T-cell (primary cell): ENCODE data around the gene PMPCA. TPM values are rescaled to one million over a fixed set of nuclear protein-coding genes. Genes with fewer than 3 reads are reported as not detected.
A peak's percentile ranks its signal among the peaks of the same experiment; 100 is the strongest.

ENCODE experiments used
- ATAC-seq, 4 experiments: fragments of 200-7000 bp in 3 of 4; fragments of 150-1000 bp in 1 of 4; cut with Tn5 transposase; replicated peaks in 1 of 4; 1 replicate in 3 of 4; 2 replicates in 1 of 4; pipeline ENCODE4 v1.10.0; 2021; ENCODE audit warnings: moderate library complexity in 3 of 4, mild to moderate bottlenecking in 2 of 4, moderate number of reproducible peaks in 1 of 4
- CTCF ChIA-PET, 2 donors: fragments of 300-600 bp; sonication (Branson Sonifier 250); formaldehyde crosslinking; loops; one replicate each; lab custom pipeline; 2022; ENCODE audit warnings: antibody characterized with exemption in 2 of 2; lab: Charles Lee
- POLR2A ChIA-PET, 2 donors: fragments of 300-600 bp; sonication (Branson Sonifier 250); formaldehyde crosslinking; loops; one replicate each; lab custom pipeline; 2022; ENCODE audit warnings: antibody characterized with exemption in 2 of 2; lab: Charles Lee
- DNase-seq, 35 experiments: peaks; one replicate each; pipeline versions ENCODE4 v3.0.0 to v3.0.0-alpha.2; 2013 to 2023
- H3K27ac ChIP-seq: one replicate; pipeline ENCODE4 v1.5.1; 2013; ENCODE audit warnings: low read length
- H3K27me3 ChIP-seq, 2 experiments: replicated peaks in 1 of 2; 1 replicate in 1 of 2; 2 replicates in 1 of 2; pipeline versions ENCODE4 v1.6.1 to v1.7.0; 2013; ENCODE audit warnings: low read length in 1 of 2, mixed read lengths in 1 of 2; ENCODE audit not compliant: control insufficient read depth in 2 of 2, insufficient read depth in 2 of 2; ENCODE audit errors: extremely low read depth in 1 of 2
- H3K36me3 ChIP-seq, 2 donors: 1 replicate in 1 of 2; 2 replicates in 1 of 2; pipeline versions ENCODE4 v1.6.1 to v1.7.0; 2013; ENCODE audit warnings: low read length in 1 of 2; ENCODE audit not compliant: control insufficient read depth in 2 of 2, insufficient read depth in 1 of 2; ENCODE audit errors: extremely low read depth in 1 of 2
- H3K4me1 ChIP-seq, 2 experiments: 1 replicate in 1 of 2; 2 replicates in 1 of 2; pipeline versions ENCODE4 v1.6.1 to v1.7.0; 2013; ENCODE audit warnings: low read length in 2 of 2, mixed read lengths in 1 of 2; ENCODE audit not compliant: insufficient read depth in 2 of 2, control insufficient read depth in 1 of 2; ENCODE audit errors: extremely low read depth in 1 of 2
- H3K4me3 ChIP-seq, 2 donors: 1 replicate in 1 of 2; 2 replicates in 1 of 2; pipeline versions ENCODE4 v1.5.1 to v1.7.0; 2013; ENCODE audit warnings: mild to moderate bottlenecking in 2 of 2, low read length in 1 of 2, moderate library complexity in 1 of 2; ENCODE audit not compliant: control insufficient read depth in 1 of 2; ENCODE audit errors: extremely low read depth in 1 of 2
- H3K9me3 ChIP-seq: 2 replicates; pipeline ENCODE4 v1.7.0; 2013
- H3K27ac Mint-ChIP-seq, 2 donors: one replicate each; pipeline ENCODE4 v1.8.0; 2020 to 2021; ENCODE audit warnings: mild to moderate bottlenecking in 2 of 2, mixed read lengths in 2 of 2
- H3K27me3 Mint-ChIP-seq, 2 donors: one replicate each; pipeline ENCODE4 v1.8.0; 2021 to 2022; ENCODE audit warnings: mixed read lengths in 2 of 2
- H3K36me3 Mint-ChIP-seq: one replicate; pipeline ENCODE4 v1.8.0; 2021; ENCODE audit warnings: mixed read lengths
- H3K4me1 Mint-ChIP-seq, 3 donors: one replicate each; pipeline ENCODE4 v1.8.0; 2020 to 2022; ENCODE audit warnings: mixed read lengths in 3 of 3, mild to moderate bottlenecking in 1 of 3
- H3K4me3 Mint-ChIP-seq, 3 donors: one replicate each; pipeline ENCODE4 v1.8.0; 2020 to 2022; ENCODE audit warnings: mild to moderate bottlenecking in 3 of 3, mixed read lengths in 3 of 3, moderate library complexity in 3 of 3
- H3K9me3 Mint-ChIP-seq, 3 donors: one replicate each; pipeline ENCODE4 v1.8.0; 2020 to 2022; ENCODE audit warnings: mixed read lengths in 3 of 3
- WGBS: methylation state at CpG from one replicate; pipeline ENCODE4 v1.1.5; 2013; ENCODE audit warnings: missing lambda C conversion rate; ENCODE audit not compliant: insufficient coverage; 5-methylcytosine and 5-hydroxymethylcytosine counted together
- total RNA-seq, 35 experiments: library from RNA in 6 of 35; stranded (reverse) in 6 of 35; fragments of 120-200 nt in 1 of 35; gene quantifications; one replicate each; pipeline versions ENCODE4 v1.2.1 to v1.2.4 and lab custom pipeline; 2013 to 2026

PMPCA gene
- total RNA-seq, 5 donors from 2014 or later (not counting 1 experiment from before 2014, with no cell fraction given) = 55.8 to 81.9 (median 65.7) TPM

DNA sequence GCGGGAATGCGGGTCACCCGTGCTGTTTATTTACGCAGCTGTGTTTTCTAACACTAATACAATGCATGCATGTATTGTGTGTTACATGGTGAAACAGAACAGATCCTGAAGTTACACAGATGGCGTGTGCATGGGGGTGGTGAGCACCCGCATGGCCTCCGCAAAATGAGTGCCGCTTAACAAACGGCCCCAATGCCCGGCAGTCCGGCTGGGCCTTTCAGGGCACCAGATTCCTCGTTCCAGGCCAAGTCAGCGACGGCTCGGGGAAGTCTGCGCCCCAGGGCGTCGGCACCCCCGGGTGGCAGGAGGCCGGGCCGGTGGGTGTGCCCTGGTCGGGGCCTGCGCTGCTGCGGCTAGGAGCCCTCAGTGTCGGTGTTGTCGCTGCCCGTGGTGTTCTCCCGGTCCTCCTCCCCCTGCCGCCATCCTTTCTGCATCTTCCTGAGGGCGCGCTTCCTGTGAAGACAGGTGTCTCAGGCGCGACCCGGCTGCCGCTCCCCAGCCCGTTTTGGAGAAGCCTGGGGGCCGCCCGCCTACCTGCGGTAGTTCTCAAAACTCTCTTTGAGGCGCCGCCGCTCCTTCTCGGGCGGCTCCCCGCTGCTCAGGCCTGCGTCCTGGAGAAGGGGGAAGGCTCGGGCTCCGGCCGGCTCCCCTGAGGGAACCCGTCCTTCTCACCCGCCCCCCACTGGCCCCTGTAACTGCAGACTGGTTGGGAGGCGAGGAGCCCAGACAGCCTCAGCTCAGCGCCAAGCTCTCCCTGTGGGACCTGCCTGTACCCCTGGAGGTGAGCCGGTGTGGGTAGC is 46.3 kb upstream of the PMPCA start:
- Mint-ChIP-seq H3K27me3 (no peaks in the 10 kb centered on the region), H3K27ac (peak overlapping the region in 1 of 2 donors; percentile 39), H3K4me1 (peaks cover 4 to 8% (median 4%) of the 10 kb centered on the region in 3 donors), H3K9me3 (no peaks in the 10 kb centered on the region), H3K36me3 (no peaks in the 10 kb centered on the region), H3K4me3 (peak overlapping the region; percentile 43 to 74 (median 46))
- Histone ChIP-seq H3K4me3 (no peak overlapping the region), H3K9me3 (no peaks in the 10 kb centered on the region), H3K27me3 (peaks cover 0 to 13% of the 10 kb centered on the region in 2 experiments), H3K27ac (no peak overlapping the region), H3K4me1 (peaks cover 0 to 16% of the 10 kb centered on the region in 2 experiments), H3K36me3 (peaks cover 0 to 7% of the 10 kb centered on the region in 2 donors)
- ChIA-PET CTCF (interaction anchor here (0.5 to 0.9 kb wide), 2 partner anchors 10 to 1552 kb away, joined by 3 read pairs; no protein-coding TSS in a partner anchor), POLR2A (no interaction called here)
- 63% methylated on average over 38 of the region's 54 CpGs for WGBS
- ATAC-seq = no peak
- DNase-seq = peak in 1 of 35 experiments; percentile 17

DNA sequence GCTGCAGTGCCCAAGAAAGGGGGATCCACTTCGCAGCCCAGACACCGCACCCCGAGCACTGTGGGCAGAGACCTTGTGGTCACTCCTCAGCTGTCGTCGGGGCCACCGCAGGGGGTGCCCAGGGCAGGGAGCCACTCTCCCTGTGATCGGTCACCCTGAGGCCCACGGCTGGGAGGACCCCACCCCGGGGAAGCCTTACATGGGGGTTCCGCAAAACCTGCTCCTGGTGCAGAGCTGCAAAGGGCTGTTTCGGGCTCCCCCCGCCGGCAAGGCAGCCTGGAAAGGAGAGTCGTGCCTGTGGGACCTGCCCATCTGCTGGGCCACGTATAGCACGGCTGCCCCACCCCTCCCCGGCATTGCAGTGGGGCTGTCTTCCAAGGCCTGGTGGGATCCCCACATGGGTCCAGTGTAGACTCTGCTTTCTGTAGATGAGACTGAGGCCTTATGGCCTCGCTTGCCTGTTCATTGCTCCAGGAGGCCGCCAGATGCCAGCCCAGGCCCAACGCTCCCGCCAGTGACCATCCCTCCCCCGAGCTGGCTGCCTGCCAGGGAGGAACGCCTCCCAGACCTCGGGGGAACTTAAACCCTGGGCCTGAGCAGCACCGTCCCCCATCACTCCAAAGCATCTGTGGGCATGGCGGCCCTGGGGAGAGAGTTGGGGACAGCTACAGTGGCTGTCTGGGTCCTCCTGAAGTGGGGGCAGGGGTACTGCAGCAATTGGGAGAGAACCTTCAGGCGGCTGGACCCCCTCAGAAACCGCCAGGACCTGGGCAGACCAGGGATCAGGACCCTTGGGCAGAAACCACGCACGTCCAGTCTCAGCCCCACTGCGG is 45.3 kb upstream of the PMPCA start:
- Histone ChIP-seq H3K27me3 (peaks cover 0 to 13% of the 10 kb centered on the region in 2 experiments), H3K4me3 (no peak overlapping the region), H3K4me1 (peaks cover 0 to 16% of the 10 kb centered on the region in 2 experiments), H3K27ac (no peak overlapping the region), H3K9me3 (no peaks in the 10 kb centered on the region), H3K36me3 (peaks cover 0 to 4% of the 10 kb centered on the region in 2 donors)
- Mint-ChIP-seq H3K27me3 (no peaks in the 10 kb centered on the region), H3K36me3 (no peaks in the 10 kb centered on the region), H3K27ac (no peak overlapping the region), H3K4me1 (peaks cover 4 to 8% (median 4%) of the 10 kb centered on the region in 3 donors), H3K4me3 (peak overlapping the region in 1 of 3 donors; percentile 37), H3K9me3 (no peaks in the 10 kb centered on the region)
- 94% methylated on average over 27 of the region's 31 CpGs for WGBS
- POLR2A ChIA-PET = no interaction called here
- no peak for ATAC-seq
- CTCF ChIA-PET = no interaction called here
- no peak for DNase-seq

DNA sequence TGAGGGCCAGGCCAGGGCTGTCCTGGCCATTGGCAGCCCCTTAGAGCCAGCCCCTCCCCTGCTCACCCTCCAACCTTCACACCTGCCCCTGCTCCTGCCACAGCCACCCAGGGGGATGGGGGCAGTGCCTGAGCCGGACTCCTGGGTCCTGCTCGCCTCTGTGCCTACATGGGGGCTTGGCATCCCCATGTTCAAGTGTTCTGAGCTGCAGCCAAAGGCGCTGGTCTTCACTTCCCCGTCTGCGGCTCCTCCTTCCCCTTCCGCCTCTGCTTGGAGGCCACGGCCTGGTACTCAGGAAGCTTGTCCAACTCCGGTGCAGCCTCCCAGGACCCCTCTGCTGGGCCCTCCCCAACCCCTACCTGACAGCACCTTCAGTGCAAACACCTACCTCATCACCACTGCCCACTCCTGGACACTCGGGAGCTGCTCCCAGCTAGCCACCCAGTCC is 44.7 kb upstream of the PMPCA start:
- 68% methylated on average over 9 of the region's 9 CpGs for WGBS
- ATAC-seq (no peak), DNase-seq (peak in 1 of 35 experiments; percentile 20)

DNA sequence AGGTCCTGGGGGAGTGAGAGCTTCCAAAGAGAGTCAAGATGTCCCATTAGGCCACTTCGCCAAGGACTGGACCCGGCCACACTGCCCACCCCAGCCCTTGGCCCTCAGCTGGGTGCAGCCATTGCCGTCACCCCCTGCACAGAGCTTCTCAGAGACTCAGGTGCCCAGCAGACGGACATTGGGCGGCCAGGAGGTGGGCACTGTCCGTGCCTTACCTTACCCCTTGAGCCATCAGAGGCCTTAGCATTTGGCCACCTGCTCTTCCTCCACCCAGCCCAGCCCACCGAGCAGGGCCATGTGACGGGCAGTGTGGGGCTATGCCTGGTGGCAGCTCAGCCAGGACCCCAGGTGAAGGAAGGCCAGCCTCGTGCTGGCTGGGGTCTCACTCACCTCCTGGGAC is 43.6 kb upstream of the PMPCA start:
- H3K9me3 Mint-ChIP-seq = no peaks in the 10 kb centered on the region
- no peak overlapping the region for H3K4me3 Mint-ChIP-seq
- Histone ChIP-seq H3K36me3 (no peaks in the 10 kb centered on the region), H3K27me3 (peaks cover 0 to 14% of the 10 kb centered on the region in 2 experiments), H3K4me1 (peaks cover 0 to 16% of the 10 kb centered on the region in 2 experiments), H3K4me3 (no peak overlapping the region), H3K9me3 (no peaks in the 10 kb centered on the region), H3K27ac (no peak overlapping the region)
- no peak overlapping the region for H3K27ac Mint-ChIP-seq
- DNase-seq (no peak), ATAC-seq (no peak)
- ChIA-PET CTCF (interaction anchor here in 1 of 2 donors (0.7 kb wide), 1 partner anchor 122 kb away, joined by 3 read pairs; no protein-coding TSS in a partner anchor), POLR2A (no interaction called here)
- H3K4me1 Mint-ChIP-seq = peaks cover 4 to 8% (median 4%) of the 10 kb centered on the region in 3 donors
- H3K36me3 Mint-ChIP-seq = no peaks in the 10 kb centered on the region
- WGBS = 89% methylated on average over 9 of the region's 9 CpGs
- no peaks in the 10 kb centered on the region for H3K27me3 Mint-ChIP-seq

More for the DNA sequence above, 44.7 kb upstream of the PMPCA start:
- Mint-ChIP-seq H3K4me3 (no peak overlapping the region), H3K27ac (no peak overlapping the region), H3K9me3 (no peaks in the 10 kb centered on the region), H3K27me3 (no peaks in the 10 kb centered on the region), H3K4me1 (peaks cover 4 to 8% (median 4%) of the 10 kb centered on the region in 3 donors), H3K36me3 (no peaks in the 10 kb centered on the region)
- POLR2A ChIA-PET = no interaction called here
- CTCF ChIA-PET = no interaction called here
- Histone ChIP-seq H3K4me3 (no peak overlapping the region), H3K27me3 (peaks cover 0 to 13% of the 10 kb centered on the region in 2 experiments), H3K9me3 (no peaks in the 10 kb centered on the region), H3K36me3 (peaks cover 0 to 4% of the 10 kb centered on the region in 2 donors), H3K4me1 (peaks cover 0 to 16% of the 10 kb centered on the region in 2 experiments), H3K27ac (no peak overlapping the region)

DNA sequence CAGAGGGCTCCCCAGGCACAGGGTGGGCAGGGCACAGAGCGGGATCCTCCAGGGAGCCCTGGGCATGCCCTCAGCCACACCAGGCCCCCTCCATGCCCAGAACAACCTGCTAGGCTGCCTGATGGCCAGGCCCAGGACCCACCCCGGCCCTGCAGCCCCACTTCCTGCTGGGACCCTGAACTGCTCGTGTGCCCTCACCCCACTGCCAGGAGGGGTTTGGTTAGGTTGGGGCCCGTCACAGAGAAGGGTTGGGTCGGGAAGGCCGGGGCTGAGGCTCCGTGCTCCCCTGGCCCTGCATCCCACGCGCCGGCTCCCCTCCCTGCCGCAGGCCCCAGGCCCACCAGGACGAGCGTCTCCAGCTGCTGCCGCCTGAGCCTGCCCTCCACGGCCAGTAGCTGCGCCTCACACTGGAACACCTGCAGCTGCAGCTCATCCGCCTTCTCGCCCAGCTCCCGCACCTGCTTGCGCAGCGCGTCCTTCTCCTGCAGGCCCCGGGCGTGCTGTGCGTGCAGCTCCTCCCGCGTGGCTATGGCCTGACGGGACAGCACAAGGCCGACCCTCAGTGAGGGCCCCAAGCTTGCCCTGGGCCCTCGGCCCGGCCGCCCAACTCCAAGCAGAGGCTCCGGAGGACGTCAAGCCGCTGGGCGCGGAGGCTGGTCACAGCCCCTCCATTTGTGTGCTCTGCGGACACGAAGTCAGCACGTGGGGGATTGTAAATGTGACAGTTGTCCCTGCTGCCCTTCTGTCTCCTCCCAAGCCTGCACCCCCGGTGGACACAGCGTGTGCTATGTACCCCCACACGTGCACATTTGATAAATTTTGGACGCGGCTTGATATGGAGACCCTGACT is 42.9 kb upstream of the PMPCA start:
- Mint-ChIP-seq H3K27ac (no peak overlapping the region), H3K36me3 (no peaks in the 10 kb centered on the region), H3K27me3 (no peaks in the 10 kb centered on the region), H3K4me3 (no peak overlapping the region), H3K4me1 (peaks cover 2 to 6% (median 4%) of the 10 kb centered on the region in 3 donors), H3K9me3 (no peaks in the 10 kb centered on the region)
- Histone ChIP-seq H3K27ac (no peak overlapping the region), H3K4me3 (no peak overlapping the region), H3K9me3 (no peaks in the 10 kb centered on the region), H3K27me3 (peaks cover 0 to 20% of the 10 kb centered on the region in 2 experiments), H3K36me3 (no peaks in the 10 kb centered on the region), H3K4me1 (peaks cover 0 to 15% of the 10 kb centered on the region in 2 experiments)
- no peak for ATAC-seq
- no peak for DNase-seq
- POLR2A ChIA-PET = no interaction called here
- 90% methylated on average over 42 of the region's 45 CpGs for WGBS
- CTCF ChIA-PET = interaction anchor here in 1 of 2 donors (0.7 kb wide), 1 partner anchor 121 kb away, joined by 3 read pairs; no protein-coding TSS in a partner anchor
